GM19025 (cell line): ENCODE results near the gene FREY1.

Experiments
- ATAC-seq: cut with Tn5 transposase; IDR thresholded peaks from one replicate; pipeline ENCODE4 v1.9.1; 2021; ENCODE audit warnings: mild to moderate bottlenecking, low read depth, moderate library complexity; ENCODE audit not compliant: unreplicated experiment

The FREY1 gene

GRCh38 chr11:45877221-45877620 lies 29.9 kb downstream of the FREY1 start:
- ATAC-seq = no peak

DNA sequence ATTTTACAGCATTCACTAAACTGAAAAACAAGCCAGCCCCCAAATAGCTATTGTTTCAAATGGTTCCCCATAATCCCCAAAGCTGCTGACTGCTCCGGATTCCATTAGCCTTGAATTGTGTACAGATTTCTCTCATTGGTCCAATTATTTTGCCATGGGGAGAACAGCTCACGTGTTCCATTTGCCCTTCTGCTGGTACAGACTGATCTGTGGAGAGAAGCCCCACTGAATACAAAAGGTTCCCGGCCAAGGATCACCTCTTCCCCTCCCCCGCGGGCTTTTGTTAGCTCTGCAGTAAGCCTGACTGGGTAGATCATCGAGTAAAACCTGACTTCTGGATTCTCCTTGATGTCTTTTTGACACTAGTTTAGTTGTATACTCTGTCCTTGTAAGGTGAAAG lies 30.7 kb downstream of the FREY1 start:
- no peak for ATAC-seq

DNA sequence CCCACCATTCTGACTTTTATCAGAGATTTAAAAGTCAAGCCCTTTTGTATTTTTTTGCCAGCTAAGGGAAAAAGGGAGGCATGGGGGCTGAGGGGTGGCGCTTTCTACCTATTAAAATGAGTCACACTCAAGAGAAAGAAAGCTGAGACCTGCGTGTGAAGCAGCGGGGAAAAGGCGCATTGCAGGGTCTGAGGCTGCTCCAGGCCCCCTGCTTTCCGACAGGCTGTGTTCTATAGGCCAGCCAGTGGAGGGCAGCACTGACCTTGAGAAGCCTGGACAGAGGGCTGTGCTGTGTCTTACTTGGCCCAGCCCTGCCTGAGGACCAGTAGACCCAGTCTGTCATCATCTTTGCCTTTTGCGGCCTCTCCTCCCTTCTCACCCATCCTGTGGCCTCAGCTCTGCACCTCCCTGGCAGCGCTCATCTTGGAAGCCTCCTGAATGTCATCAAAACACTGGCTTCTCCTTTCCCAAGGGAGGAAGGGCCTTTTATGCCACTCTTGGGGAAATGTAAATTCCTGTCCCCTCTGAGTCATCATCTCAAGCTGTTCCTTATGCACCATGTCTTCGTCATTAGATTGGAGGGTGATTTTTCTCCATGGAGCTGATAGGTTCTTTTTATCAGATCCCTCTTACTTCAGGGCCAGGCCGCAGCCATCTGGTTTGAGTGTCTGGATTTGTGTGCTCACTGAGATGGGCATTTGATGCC lies 34.3 kb downstream of the FREY1 start:
- no peak for ATAC-seq

- no peak for ATAC-seq
Observed at GRCh38 chr11:45871638-45872037, 35.4 kb downstream of the FREY1 start.

DNA sequence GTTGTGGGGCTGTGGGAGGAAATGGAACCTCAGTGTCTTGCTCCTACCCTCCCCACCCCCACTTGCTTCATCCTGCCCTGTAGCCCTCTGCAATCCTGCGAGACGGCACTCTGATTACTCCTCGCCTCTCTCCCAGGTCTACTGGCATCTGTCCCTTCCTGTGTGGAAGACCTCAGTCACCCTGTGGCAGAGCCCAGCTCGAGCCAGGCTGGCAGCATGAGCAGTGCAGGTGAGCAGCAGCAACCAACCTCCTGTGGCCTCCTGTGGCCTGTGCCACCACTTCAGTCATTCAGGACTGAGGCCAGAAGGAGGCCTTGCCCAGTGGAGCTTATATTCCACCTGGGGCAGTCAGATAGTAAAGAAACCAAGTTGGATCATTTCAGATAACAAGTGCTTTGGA lies 36.4 kb downstream of the FREY1 start:
- no peak for ATAC-seq

DNA sequence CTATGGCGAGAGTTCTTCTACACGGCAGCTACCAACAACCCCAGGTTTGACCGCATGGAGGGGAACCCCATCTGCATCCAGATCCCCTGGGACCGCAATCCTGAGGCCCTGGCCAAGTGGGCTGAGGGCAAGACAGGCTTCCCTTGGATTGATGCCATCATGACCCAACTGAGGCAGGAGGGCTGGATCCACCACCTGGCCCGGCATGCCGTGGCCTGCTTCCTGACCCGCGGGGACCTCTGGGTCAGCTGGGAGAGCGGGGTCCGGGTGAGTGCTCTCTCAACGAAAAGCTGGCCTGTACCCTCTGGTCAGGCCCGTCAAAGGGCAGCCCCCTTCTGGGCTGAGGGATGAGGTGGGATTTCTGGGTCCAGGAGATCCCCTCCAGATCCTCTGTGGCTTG lies 37.5 kb downstream of the FREY1 start:
- ATAC-seq = no peak

GRCh38 chr11:45864041-45864440 lies 43.0 kb downstream of the FREY1 start:
- no peak for ATAC-seq

- no peak for ATAC-seq
Observed at GRCh38 chr11:45860764-45861510, 46.1 kb downstream of the FREY1 start.

- no peak for ATAC-seq
Observed at GRCh38 chr11:45860348-45860747, 46.7 kb downstream of the FREY1 start.

DNA sequence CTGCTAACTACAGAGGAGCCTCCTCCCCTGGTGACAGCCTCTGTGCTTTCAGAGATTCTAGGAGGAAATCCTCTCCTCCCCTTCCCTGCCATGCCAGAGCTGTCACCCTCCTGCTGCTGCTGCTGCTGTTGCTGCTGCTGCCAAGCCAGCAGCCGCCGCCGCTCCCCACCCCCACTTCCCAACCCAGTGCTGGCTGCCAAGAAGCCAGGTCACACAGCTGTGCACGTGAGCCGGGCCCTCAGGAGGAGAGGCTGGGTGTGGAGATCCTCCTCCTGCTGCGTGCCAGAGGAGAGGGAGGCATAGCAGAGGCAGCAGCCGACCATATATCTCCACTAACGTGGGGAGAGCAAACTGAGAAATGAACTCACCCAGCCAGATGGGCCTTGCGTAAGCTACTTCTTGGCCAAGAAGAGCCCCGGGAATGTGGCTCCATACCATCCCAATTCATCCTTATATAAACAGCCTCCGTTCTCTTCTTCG lies 47.4 kb downstream of the FREY1 start:
- ATAC-seq = no peak

- ATAC-seq = no peak
Observed at GRCh38 chr11:45858751-45859398, 48.2 kb downstream of the FREY1 start.

DNA sequence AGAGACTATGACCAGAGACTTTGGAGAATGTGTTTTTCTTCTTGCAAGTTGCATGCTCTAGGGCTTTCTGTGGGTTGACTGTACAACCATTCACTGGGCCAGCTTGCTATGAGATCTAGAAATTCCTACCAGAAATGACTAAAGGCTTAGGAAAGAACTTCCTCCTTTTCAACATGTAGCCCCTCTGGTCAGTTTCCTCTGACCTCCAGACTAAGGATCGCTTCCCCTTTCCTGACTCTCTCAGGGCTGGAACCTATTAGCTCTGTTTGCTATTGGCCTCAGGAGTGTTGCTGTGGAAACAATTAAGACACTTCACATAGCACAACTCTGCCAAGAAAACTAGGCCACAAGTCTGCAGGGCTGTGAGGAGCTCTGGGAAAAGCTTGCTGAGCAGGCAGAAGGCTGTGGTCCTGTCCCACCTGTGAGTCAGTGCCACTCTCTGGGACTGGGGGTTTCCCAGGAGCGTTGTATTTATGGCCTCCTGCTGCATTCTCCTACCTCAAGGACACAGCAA lies 49.1 kb downstream of the FREY1 start:
- no peak for ATAC-seq
